HG02852 (cell line): ENCODE data around the gene ATP6V1B1.

Experiments used
- ATAC-seq: cut with Tn5 transposase; IDR thresholded peaks from one replicate; pipeline ENCODE4 v1.9.1; 2021; ENCODE audit warnings: mild to moderate bottlenecking, moderate library complexity; ENCODE audit not compliant: unreplicated experiment

Gene ATP6V1B1

GRCh38 chr2:70926042-70926441, 9.7 kb upstream of the ATP6V1B1 start:
- no peak for ATAC-seq

GRCh38 chr2:70927138-70927537, 8.6 kb upstream of the ATP6V1B1 start:
- no peak for ATAC-seq

GRCh38 chr2:70927641-70928040, 8.1 kb upstream of the ATP6V1B1 start:
- no peak for ATAC-seq

GRCh38 chr2:70928366-70928765, 7.3 kb upstream of the ATP6V1B1 start:
- no peak for ATAC-seq

- no peak for ATAC-seq
Measured at GRCh38 chr2:70930371-70931329, 5.0 kb upstream of the ATP6V1B1 start.

GRCh38 chr2:70931376-70932000, 4.2 kb upstream of the ATP6V1B1 start:
- no peak for ATAC-seq

- ATAC-seq, result no peak
Measured at GRCh38 chr2:70932631-70933230, 3.0 kb upstream of the ATP6V1B1 start.

GRCh38 chr2:70934981-70935380, 719 bp upstream of the ATP6V1B1 start:
- ATAC-seq, result no peak

- no peak for ATAC-seq
Measured at GRCh38 chr2:70936165-70936978, 672 bp downstream of the ATP6V1B1 start.

GRCh38 chr2:70936979-70937811, 1.5 kb downstream of the ATP6V1B1 start:
- no peak for ATAC-seq

GRCh38 chr2:70937866-70938585, 2.3 kb downstream of the ATP6V1B1 start:
- ATAC-seq, result no peak

GRCh38 chr2:70938586-70938950, 2.9 kb downstream of the ATP6V1B1 start:
- no peak for ATAC-seq

GRCh38 chr2:70939001-70939838, 3.5 kb downstream of the ATP6V1B1 start:
- no peak for ATAC-seq

- no peak for ATAC-seq
Measured at GRCh38 chr2:70939839-70940580, 4.3 kb downstream of the ATP6V1B1 start.

GRCh38 chr2:70941186-70941585, 5.5 kb downstream of the ATP6V1B1 start:
- ATAC-seq, result no peak

GRCh38 chr2:70941701-70942100, 6.0 kb downstream of the ATP6V1B1 start:
- ATAC-seq, result no peak

- ATAC-seq, result no peak
Measured at GRCh38 chr2:70942396-70943204, 6.9 kb downstream of the ATP6V1B1 start.
